Osteoblast (primary cell): Measurements from ENCODE around the gene TBX5. TPM values are rescaled to one million over a fixed set of nuclear protein-coding genes. Genes with fewer than 3 reads are reported as not detected.

ENCODE experiments used
- DNase-seq: peaks from one replicate; pipeline ENCODE4 v3.0.0; 2011; ENCODE audit warnings: low spot score, mixed read lengths; ENCODE audit not compliant: insufficient read length; ENCODE audit errors: missing footprints
- H2AFZ ChIP-seq: 2 replicates; pipeline ENCODE4 v1.6.0; 2011; ENCODE audit warnings: mild to moderate bottlenecking, low read length
- H3K27ac ChIP-seq: 2 replicates; pipeline ENCODE4 v1.5.1; 2011; ENCODE audit warnings: mild to moderate bottlenecking, low read depth, low read length, moderate library complexity
- H3K27me3 ChIP-seq: 2 replicates; pipeline ENCODE4 v1.6.0; 2012; ENCODE audit warnings: mild to moderate bottlenecking, control low read depth, inconsistent platforms, low read length, moderate library complexity; ENCODE audit not compliant: insufficient read depth
- H3K36me3 ChIP-seq: 2 replicates; pipeline ENCODE4 v1.5.1; 2011; ENCODE audit warnings: mild to moderate bottlenecking, low read length, control low read depth, moderate library complexity; ENCODE audit not compliant: insufficient read depth
- H3K4me1 ChIP-seq: 2 replicates; pipeline ENCODE4 v1.5.1; 2011; ENCODE audit warnings: mild to moderate bottlenecking, low read length, control low read depth, moderate library complexity; ENCODE audit not compliant: insufficient read depth
- H3K4me2 ChIP-seq: 2 replicates; pipeline ENCODE4 v1.6.0; 2011; ENCODE audit warnings: mild to moderate bottlenecking, low read length; ENCODE audit not compliant: insufficient read depth
- H3K4me3 ChIP-seq: fragments of 200-600 bp; sonication (generic); 3 replicates; pipeline ENCODE4 v1.5.1; 2012; ENCODE audit warnings: mild to moderate bottlenecking, low read length, inconsistent platforms; ENCODE audit not compliant: insufficient read depth
- H3K79me2 ChIP-seq: 2 replicates; pipeline ENCODE4 v1.6.0; 2012; ENCODE audit warnings: mild to moderate bottlenecking, low read length, control low read depth, inconsistent platforms; ENCODE audit not compliant: insufficient read depth
- H3K9me3 ChIP-seq: 2 replicates; pipeline ENCODE4 v1.5.1; 2011; ENCODE audit warnings: low read depth, low read length, control low read depth
- H4K20me1 ChIP-seq: 2 replicates; pipeline ENCODE4 v1.6.0; 2012; ENCODE audit warnings: mild to moderate bottlenecking, low read length, control low read depth; ENCODE audit not compliant: insufficient read depth
- total RNA-seq: library from RNA; depleted of rRNA; stranded (reverse); fragments of >200 nt; gene quantifications from 2 replicates; pipeline ENCODE4 v1.2.3, GENCODE V29; 2012
- TF ChIP-seq, protein P1 (sequence below): IDR thresholded peaks from 2 replicates; pipeline ENCODE4 v1.5.1; 2011; ENCODE audit warnings: mild to moderate bottlenecking, low read depth, low read length, moderate library complexity; ENCODE audit errors: extremely low read depth

Gene TBX5
- total RNA-seq, 1 donor: not detected

DNA sequence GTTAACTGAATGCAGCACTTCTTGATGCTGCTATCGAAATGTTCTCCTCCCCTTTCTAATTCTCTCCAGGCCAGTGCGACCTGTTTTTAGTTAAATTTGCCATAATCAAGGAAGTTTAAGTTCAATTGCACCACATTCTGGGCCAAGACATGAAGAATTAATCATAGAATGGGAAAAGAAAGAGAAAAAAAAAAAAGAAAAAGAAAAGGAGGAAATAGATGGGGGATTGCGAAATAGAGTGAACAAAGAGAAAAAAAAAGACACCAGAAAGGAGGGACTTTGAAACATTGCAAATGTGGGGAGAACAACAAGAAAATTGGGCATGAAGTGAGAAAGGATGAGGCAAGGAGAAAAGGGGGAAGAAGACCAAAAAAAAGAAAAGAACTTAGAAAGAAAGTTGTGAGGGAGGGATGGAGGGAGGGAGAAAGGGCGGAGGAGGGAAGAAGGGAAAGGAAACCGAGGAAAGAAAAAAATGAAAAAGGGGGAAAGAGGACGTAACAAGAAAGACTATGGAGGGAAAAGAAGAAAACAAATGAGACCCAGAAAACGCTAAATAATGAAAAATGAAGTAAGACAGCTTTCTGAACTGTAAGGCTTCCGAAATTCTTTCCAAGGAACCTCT lies 32.8 kb upstream of the TBX5 start:
- no peak overlapping the region for H2AFZ ChIP-seq
- H3K4me2 ChIP-seq: no peak overlapping the region
- peaks cover 8% of the 10 kb centered on the region for H3K27me3 ChIP-seq
- H3K36me3 ChIP-seq: no peaks in the 10 kb centered on the region
- no peak for DNase-seq
- no peaks in the 10 kb centered on the region for H4K20me1 ChIP-seq
- H3K79me2 ChIP-seq: no peaks in the 10 kb centered on the region
- H3K9me3 ChIP-seq: no peaks in the 10 kb centered on the region
- H3K4me3 ChIP-seq: no peak overlapping the region
- no peak overlapping the region for H3K27ac ChIP-seq
- TF ChIP-seq, protein P1, sequence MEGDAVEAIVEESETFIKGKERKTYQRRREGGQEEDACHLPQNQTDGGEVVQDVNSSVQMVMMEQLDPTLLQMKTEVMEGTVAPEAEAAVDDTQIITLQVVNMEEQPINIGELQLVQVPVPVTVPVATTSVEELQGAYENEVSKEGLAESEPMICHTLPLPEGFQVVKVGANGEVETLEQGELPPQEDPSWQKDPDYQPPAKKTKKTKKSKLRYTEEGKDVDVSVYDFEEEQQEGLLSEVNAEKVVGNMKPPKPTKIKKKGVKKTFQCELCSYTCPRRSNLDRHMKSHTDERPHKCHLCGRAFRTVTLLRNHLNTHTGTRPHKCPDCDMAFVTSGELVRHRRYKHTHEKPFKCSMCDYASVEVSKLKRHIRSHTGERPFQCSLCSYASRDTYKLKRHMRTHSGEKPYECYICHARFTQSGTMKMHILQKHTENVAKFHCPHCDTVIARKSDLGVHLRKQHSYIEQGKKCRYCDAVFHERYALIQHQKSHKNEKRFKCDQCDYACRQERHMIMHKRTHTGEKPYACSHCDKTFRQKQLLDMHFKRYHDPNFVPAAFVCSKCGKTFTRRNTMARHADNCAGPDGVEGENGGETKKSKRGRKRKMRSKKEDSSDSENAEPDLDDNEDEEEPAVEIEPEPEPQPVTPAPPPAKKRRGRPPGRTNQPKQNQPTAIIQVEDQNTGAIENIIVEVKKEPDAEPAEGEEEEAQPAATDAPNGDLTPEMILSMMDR: no peak
- no peaks in the 10 kb centered on the region for H3K4me1 ChIP-seq

DNA sequence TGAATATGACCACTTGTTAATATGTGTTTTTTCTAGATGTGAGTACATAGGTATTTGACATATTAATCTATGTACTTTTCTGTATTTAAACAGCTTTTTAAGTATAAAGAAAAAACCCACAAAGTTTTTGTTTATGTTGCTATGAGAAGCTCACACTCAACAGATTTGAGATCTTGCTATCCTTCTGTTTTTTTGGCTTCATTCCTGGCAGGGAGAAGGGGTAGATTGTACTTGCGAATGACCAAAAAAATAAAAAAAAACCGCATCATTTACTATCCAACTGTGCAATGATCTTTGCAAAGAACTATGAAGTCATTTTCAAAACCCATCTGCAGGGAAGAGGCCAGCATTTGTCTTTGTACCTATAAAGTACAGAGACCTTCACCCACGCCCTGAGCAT lies 28.4 kb upstream of the TBX5 start:
- Histone ChIP-seq H3K27ac (no peak overlapping the region), H3K4me2 (no peak overlapping the region), H3K4me1 (no peaks in the 10 kb centered on the region), H3K79me2 (no peaks in the 10 kb centered on the region), H2AFZ (no peak overlapping the region), H3K9me3 (no peaks in the 10 kb centered on the region), H3K36me3 (no peaks in the 10 kb centered on the region), H3K27me3 (no peaks in the 10 kb centered on the region), H4K20me1 (no peaks in the 10 kb centered on the region), H3K4me3 (no peak overlapping the region)
- TF ChIP-seq, protein P1: no peak
- no peak for DNase-seq

DNA sequence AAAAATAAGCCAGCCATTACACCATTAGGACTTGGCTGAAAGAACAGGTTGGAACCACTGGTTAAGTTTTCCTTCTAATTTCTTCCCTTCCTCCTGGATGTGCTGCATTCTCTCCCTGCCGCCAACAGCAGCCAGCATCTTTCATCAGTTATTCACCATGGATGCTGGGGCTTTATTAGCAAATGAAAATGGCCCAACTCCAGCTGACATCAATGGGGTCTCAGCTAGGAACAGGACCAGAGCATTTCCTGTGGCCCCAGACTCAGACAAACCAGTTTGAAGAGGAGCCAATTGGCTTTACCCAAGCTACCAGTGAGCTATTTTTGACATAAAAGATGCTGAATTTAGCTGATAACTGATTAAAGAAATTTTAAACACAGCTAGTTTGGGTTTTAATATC lies 26.0 kb upstream of the TBX5 start:
- Histone ChIP-seq H3K4me3 (no peak overlapping the region), H3K4me1 (no peaks in the 10 kb centered on the region), H2AFZ (no peak overlapping the region), H3K9me3 (no peaks in the 10 kb centered on the region), H3K79me2 (no peaks in the 10 kb centered on the region), H3K27ac (no peak overlapping the region), H3K4me2 (no peak overlapping the region), H3K27me3 (no peaks in the 10 kb centered on the region), H4K20me1 (no peaks in the 10 kb centered on the region), H3K36me3 (no peaks in the 10 kb centered on the region)
- TF ChIP-seq, protein P1: no peak
- no peak for DNase-seq

DNA sequence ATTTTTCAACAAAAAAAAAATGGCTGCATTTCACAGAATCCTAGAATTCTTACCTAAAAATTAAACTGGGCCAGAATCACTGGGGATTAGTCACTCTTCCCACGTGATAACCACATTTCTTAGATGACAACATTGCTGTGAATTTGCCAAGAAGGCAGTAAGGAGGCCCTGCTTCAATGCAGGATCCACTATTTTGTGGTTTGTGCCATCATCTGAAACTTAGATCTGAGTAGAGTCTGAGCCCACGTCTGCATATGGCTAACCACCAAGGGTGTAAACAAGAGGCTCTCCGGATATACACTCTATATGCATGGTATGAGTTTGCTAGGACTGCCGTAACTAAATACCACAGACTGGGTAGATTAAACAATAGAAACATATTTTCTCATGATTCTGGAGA lies 24.4 kb upstream of the TBX5 start:
- Histone ChIP-seq H3K27me3 (no peaks in the 10 kb centered on the region), H3K4me1 (no peaks in the 10 kb centered on the region), H2AFZ (no peak overlapping the region), H3K4me2 (no peak overlapping the region), H3K36me3 (no peaks in the 10 kb centered on the region), H3K79me2 (no peaks in the 10 kb centered on the region), H3K27ac (no peak overlapping the region), H4K20me1 (no peaks in the 10 kb centered on the region), H3K9me3 (no peaks in the 10 kb centered on the region), H3K4me3 (no peak overlapping the region)
- peak; percentile 69 for DNase-seq
- TF ChIP-seq, protein P1: no peak
